ENCODE data around the gene PHF2. TPM values are rescaled to one million over a fixed set of nuclear protein-coding genes. Genes with fewer than 3 reads are reported as not detected.

PHF2 gene
- total RNA-seq, 2 donors from 2014 or later, result 15.0 to 19.8 TPM

DNA sequence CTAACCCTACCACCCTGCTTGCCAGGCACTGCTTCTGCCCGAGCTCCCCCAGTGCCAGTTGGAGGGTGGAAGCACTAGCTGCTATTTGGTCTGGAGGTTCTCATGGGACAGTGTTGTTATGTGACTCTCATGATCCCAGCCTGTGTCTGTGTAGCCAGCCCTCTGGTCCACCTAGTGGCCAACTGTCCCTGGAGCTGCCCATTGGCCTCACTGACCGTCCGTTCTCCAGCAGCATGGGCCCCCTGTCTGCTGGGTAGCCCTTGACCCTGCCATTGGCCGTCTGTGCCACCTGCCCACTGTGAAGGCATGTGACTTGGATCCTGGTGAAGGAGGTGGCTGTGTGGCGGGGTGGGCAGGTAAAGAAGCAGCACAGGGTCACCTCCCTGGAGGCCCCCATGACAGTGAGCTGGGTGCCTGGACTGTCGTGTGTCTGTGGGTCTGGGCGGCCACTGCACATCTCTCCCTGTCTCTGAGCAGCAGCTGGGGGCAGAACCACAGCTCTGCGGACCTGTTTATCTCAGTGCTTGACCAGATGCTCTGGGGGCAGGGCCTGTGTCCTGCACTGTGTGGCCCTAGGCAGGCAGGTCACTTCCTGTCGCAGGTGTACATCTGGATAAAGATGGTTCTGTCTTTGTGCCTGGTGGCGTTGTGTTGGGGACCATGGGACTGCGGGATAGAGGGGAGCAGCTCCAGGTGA is 11.4 kb downstream of the PHF2 start:
- WGBS, 2 donors, result 87 to 90% methylated on average over 7 to 9 of the region's 11 CpGs
- no peak for TF ChIP-seq POLR2A (IDR thresholded peaks at IDR 0.05)
- TF ChIP-seq, protein P1, sequence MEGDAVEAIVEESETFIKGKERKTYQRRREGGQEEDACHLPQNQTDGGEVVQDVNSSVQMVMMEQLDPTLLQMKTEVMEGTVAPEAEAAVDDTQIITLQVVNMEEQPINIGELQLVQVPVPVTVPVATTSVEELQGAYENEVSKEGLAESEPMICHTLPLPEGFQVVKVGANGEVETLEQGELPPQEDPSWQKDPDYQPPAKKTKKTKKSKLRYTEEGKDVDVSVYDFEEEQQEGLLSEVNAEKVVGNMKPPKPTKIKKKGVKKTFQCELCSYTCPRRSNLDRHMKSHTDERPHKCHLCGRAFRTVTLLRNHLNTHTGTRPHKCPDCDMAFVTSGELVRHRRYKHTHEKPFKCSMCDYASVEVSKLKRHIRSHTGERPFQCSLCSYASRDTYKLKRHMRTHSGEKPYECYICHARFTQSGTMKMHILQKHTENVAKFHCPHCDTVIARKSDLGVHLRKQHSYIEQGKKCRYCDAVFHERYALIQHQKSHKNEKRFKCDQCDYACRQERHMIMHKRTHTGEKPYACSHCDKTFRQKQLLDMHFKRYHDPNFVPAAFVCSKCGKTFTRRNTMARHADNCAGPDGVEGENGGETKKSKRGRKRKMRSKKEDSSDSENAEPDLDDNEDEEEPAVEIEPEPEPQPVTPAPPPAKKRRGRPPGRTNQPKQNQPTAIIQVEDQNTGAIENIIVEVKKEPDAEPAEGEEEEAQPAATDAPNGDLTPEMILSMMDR (IDR thresholded peaks at IDR 0.05), result peak in 2 of 7 experiments; percentile 7 to 14
- Histone ChIP-seq H3K27ac (no peak overlapping the region), H3K4me1 (peaks cover 66% of the 10 kb centered on the region), H3K36me3 (replicated peaks in 1 of 2; ENCODE audit: insufficient read depth in 1 of 2, low read depth in 2 of 2) (no peaks in the 10 kb centered on the region), H3K27me3 (no peaks in the 10 kb centered on the region), H3K4me3 (no peak overlapping the region), H3K9me3 (no peaks in the 10 kb centered on the region)
- intact Hi-C loops (cut with DNase I), result no loop called here
- ATAC-seq (no peak), DNase-seq (no peak)

DNA sequence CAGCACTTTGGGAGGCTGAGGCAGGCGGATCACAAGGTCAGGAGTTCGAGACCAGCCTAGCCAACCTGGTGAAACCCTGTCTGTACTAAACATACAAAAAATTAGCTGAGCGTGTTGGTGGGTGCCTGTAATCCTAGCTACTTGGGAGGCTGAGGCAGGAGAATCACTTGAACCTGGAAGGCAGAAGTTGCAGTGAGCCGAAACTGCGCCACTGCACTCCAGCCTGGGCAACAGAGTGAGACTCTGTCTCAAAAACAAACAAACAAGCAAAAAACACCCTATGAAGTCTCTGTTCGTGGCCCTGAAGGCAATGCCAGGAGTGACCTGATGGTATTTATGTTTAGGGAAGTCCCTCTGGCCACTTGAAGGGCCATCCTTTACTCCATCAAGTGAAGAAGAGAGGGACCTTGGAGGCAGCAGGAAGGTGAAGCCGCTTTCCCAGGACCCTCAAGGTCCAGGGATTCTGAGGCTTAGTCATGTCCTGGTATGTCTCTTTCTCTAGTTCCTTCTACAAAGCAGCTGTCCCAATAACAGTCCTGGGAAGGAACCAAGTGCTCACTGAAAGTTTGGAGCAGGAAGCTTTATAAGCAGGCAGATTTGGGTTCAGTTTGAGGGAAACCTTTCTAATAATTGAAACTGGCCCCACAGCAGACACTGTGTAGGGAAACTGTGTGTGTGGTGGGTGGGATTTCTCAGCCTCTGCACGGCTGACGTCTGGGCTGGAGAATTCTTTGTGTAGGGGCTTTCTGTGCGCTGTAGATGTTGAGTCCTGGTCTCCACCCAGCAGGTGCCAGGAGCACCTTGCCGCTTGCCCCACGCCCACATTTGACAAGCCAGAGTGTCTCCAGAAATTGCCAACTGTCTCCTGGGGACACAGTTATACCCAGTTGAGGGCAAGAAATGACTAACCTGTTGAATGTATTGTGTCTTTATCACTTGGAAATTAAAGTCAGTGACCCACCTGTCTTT is 12.5 kb downstream of the PHF2 start:
- no peaks in the 10 kb centered on the region for H3K27me3 ChIP-seq
- intact Hi-C loops (cut with DNase I), result no loop called here
- DNase-seq (no peak), ATAC-seq (no peak)
- H3K27ac ChIP-seq, result peak overlapping the region in 2 of 4 donors; percentile 10 to 37
- peaks cover 68% of the 10 kb centered on the region for H3K4me1 ChIP-seq
- no peak for TF ChIP-seq POLR2A (IDR thresholded peaks at IDR 0.05)
- TF ChIP-seq, protein P1 (IDR thresholded peaks at IDR 0.05), result no peak
- no peak overlapping the region for H3K4me3 ChIP-seq
- 69 to 73% methylated on average over 12 of the region's 12 CpGs for WGBS, 2 donors
- H3K36me3 ChIP-seq (replicated peaks in 1 of 2; ENCODE audit: insufficient read depth in 1 of 2, low read depth in 2 of 2), result no peaks in the 10 kb centered on the region
- no peaks in the 10 kb centered on the region for H3K9me3 ChIP-seq

DNA sequence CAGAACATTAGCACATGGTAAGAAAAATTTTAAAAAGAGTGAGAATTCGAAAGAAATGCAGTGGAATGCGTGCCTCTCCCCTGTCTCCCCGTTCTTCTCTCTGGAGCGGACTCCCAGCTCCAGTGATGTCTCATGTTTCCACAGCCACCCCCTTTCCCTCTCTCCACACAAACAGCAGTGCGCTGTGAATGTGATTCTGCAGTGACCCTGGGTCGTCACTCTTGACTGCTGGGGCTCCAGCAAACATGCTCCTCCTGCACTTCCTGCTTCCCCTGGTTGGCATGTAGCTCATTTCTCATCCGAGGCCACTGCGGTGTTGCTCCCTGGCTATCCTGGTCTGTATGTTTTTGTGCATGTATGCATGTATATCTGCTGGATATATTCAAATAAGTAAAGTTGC is 13.3 kb downstream of the PHF2 start:
- WGBS, 2 donors, result 9 to 21% methylated on average over 8 of the region's 8 CpGs
- H3K27ac ChIP-seq, result peak overlapping the region in 2 of 4 donors; percentile 10 to 37

DNA sequence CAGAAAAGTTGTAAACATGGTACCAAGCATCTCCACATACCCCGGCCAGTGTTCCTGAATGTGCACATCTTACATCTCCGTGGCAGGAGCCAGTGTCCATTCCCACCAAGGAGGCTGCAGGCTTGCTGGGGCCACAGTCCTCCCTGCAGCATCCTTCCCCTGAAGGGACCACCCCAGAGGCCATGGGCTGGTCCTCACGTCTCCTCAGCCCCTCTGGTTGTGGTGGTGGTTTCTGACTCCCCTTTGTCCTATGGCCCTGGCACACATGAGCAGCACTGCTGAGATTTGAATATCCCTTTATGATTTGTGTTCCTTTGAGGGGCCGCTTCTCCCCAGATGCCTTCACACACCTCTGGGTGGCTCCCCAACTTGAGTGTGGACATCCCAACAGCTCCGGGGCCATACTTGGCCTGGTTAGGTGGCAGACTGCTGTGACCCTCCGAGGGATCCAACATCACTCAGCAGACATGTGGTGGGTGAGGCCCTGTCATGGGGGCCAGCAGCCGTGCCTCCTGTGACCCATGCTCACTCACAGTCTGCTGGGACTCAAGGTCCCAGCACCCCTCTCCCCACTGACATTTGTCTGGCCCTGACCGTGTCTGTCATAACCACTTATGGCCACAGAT is 14.3 kb downstream of the PHF2 start:
- no peak for DNase-seq
- H3K4me3 ChIP-seq, result no peak overlapping the region
- ATAC-seq, result no peak
- H3K4me1 ChIP-seq, result peaks cover 65% of the 10 kb centered on the region
- intact Hi-C loops (cut with DNase I), result no loop called here
- H3K36me3 ChIP-seq (replicated peaks in 1 of 2; ENCODE audit: insufficient read depth in 1 of 2, low read depth in 2 of 2), result no peaks in the 10 kb centered on the region
- WGBS, 2 donors, result 87 to 93% methylated on average over 8 of the region's 8 CpGs
- no peaks in the 10 kb centered on the region for H3K27me3 ChIP-seq
- H3K27ac ChIP-seq, result no peak overlapping the region
- TF ChIP-seq, protein P1 (IDR thresholded peaks at IDR 0.05), result no peak
- TF ChIP-seq POLR2A (IDR thresholded peaks at IDR 0.05), result no peak
- H3K9me3 ChIP-seq, result no peaks in the 10 kb centered on the region

More for the DNA sequence above, 13.3 kb downstream of the PHF2 start:
- Histone ChIP-seq H3K4me3 (no peak overlapping the region), H3K36me3 (replicated peaks in 1 of 2; ENCODE audit: insufficient read depth in 1 of 2, low read depth in 2 of 2) (no peaks in the 10 kb centered on the region), H3K9me3 (no peaks in the 10 kb centered on the region), H3K27me3 (no peaks in the 10 kb centered on the region), H3K4me1 (peaks cover 74% of the 10 kb centered on the region)
- ATAC-seq (peak; percentile 38), DNase-seq (peak in 2 of 4 donors; percentile 53 to 54)
- intact Hi-C loops (cut with DNase I), result no loop called here
- no peak for TF ChIP-seq POLR2A (IDR thresholded peaks at IDR 0.05)
- TF ChIP-seq, protein P1 (IDR thresholded peaks at IDR 0.05), result no peak

Measured in body of pancreas (tissue), 4 donors.